Activated T-cell treated with anti-CD3 and anti-CD28 coated beads, Interleukin-2, amount 50 U/mL, for 48 hours (primary cell): ENCODE results near the gene MYLIP.

Experiments
- DNase-seq, 2 experiments: peaks; one replicate each; pipeline ENCODE4 v3.0.0-alpha.2; 2020

The MYLIP gene

GRCh38 chr6:16108921-16109658 is 19.8 kb upstream of the MYLIP start:
- no peak for DNase-seq

GRCh38 chr6:16109659-16110305 is 19.1 kb upstream of the MYLIP start:
- no peak for DNase-seq

- DNase-seq: no peak
Measured at GRCh38 chr6:16118825-16119224, 10.1 kb upstream of the MYLIP start.

- no peak for DNase-seq
Measured at GRCh38 chr6:16121339-16121738, 7.5 kb upstream of the MYLIP start.

- no peak for DNase-seq
Measured at GRCh38 chr6:16122197-16122596, 6.7 kb upstream of the MYLIP start.

- no peak for DNase-seq
Measured at GRCh38 chr6:16124198-16125180, 4.4 kb upstream of the MYLIP start.

- no peak for DNase-seq
Measured at GRCh38 chr6:16126056-16126455, 2.8 kb upstream of the MYLIP start.

- DNase-seq: no peak
Measured at GRCh38 chr6:16126861-16127260, 2.0 kb upstream of the MYLIP start.

GRCh38 chr6:16127471-16127870 is 1.4 kb upstream of the MYLIP start:
- no peak for DNase-seq

GRCh38 chr6:16129623-16130401 is 926 bp downstream of the MYLIP start:
- peak; percentile 55 to 63 for DNase-seq

GRCh38 chr6:16130437-16130891 is 1.6 kb downstream of the MYLIP start:
- DNase-seq: peak; percentile 34 to 35

- DNase-seq: no peak
Measured at GRCh38 chr6:16130932-16131387, 2.1 kb downstream of the MYLIP start.

GRCh38 chr6:16132909-16133308 is 4.0 kb downstream of the MYLIP start:
- DNase-seq: no peak

- no peak for DNase-seq
Measured at GRCh38 chr6:16134430-16134829, 5.5 kb downstream of the MYLIP start.

- DNase-seq: no peak
Measured at GRCh38 chr6:16135066-16135465, 6.2 kb downstream of the MYLIP start.

- DNase-seq: peak in 1 of 2 experiments; percentile 33
Measured at GRCh38 chr6:16136091-16136490, 7.2 kb downstream of the MYLIP start.

GRCh38 chr6:16136621-16137450 is 8.0 kb downstream of the MYLIP start:
- peak; percentile 45 to 58 for DNase-seq

- DNase-seq: no peak
Measured at GRCh38 chr6:16137451-16137801, 8.5 kb downstream of the MYLIP start.

GRCh38 chr6:16139556-16139955 is 10.7 kb downstream of the MYLIP start:
- no peak for DNase-seq

GRCh38 chr6:16140607-16141006 is 11.7 kb downstream of the MYLIP start:
- DNase-seq: no peak

GRCh38 chr6:16141514-16141913 is 12.6 kb downstream of the MYLIP start:
- DNase-seq: no peak

GRCh38 chr6:16145038-16145437 is 16.2 kb downstream of the MYLIP start:
- DNase-seq: no peak
